ENCODE measurements around the gene TEX26.

Gene TEX26

GRCh38 chr13:30927595-30927994 is 4.9 kb upstream of the TEX26 start (continued):
- TF ChIP-seq PRDM1 (tag by site-specific recombination; IDR thresholded peaks at IDR 0.05) (no peak), ZNF280C (tag by site-specific recombination; IDR thresholded peaks at IDR 0.05) (no peak), ZSCAN4 (tag by site-specific recombination; IDR thresholded peaks at IDR 0.05) (no peak), ZNF521 (tag by site-specific recombination; IDR thresholded peaks at IDR 0.05) (no peak)
- TF ChIP-seq, protein P1, sequence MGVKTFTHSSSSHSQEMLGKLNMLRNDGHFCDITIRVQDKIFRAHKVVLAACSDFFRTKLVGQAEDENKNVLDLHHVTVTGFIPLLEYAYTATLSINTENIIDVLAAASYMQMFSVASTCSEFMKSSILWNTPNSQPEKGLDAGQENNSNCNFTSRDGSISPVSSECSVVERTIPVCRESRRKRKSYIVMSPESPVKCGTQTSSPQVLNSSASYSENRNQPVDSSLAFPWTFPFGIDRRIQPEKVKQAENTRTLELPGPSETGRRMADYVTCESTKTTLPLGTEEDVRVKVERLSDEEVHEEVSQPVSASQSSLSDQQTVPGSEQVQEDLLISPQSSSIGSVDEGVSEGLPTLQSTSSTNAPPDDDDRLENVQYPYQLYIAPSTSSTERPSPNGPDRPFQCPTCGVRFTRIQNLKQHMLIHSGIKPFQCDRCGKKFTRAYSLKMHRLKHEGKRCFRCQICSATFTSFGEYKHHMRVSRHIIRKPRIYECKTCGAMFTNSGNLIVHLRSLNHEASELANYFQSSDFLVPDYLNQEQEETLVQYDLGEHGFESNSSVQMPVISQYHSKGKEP (tag by site-specific recombination; IDR thresholded peaks at IDR 0.05) = no peak
- TF ChIP-seq, protein P2, sequence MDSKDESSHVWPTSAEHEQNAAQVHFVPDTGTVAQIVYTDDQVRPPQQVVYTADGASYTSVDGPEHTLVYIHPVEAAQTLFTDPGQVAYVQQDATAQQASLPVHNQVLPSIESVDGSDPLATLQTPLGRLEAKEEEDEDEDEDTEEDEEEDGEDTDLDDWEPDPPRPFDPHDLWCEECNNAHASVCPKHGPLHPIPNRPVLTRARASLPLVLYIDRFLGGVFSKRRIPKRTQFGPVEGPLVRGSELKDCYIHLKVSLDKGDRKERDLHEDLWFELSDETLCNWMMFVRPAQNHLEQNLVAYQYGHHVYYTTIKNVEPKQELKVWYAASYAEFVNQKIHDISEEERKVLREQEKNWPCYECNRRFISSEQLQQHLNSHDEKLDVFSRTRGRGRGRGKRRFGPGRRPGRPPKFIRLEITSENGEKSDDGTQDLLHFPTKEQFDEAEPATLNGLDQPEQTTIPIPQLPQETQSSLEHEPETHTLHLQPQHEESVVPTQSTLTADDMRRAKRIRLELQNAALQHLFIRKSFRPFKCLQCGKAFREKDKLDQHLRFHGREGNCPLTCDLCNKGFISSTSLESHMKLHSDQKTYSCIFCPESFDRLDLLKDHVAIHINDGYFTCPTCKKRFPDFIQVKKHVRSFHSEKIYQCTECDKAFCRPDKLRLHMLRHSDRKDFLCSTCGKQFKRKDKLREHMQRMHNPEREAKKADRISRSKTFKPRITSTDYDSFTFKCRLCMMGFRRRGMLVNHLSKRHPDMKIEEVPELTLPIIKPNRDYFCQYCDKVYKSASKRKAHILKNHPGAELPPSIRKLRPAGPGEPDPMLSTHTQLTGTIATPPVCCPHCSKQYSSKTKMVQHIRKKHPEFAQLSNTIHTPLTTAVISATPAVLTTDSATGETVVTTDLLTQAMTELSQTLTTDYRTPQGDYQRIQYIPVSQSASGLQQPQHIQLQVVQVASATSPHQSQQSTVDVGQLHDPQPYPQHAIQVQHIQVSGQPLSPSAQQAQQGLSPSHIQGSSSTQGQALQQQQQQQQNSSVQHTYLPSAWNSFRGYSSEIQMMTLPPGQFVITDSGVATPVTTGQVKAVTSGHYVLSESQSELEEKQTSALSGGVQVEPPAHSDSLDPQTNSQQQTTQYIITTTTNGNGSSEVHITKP (tag by site-specific recombination; IDR thresholded peaks at IDR 0.05) = no peak

GRCh38 chr13:30928978-30929377 is 3.5 kb upstream of the TEX26 start:
- Histone ChIP-seq H3K4me3 (ENCODE audit: low read depth, low read length) (no peak overlapping the region), H3K9me3 (ENCODE audit: control insufficient read depth, insufficient read depth, low read depth, low read length) (no peaks in the 10 kb centered on the region), H3K4me1 (ENCODE audit: control insufficient read depth, insufficient read depth, low read length) (no peaks in the 10 kb centered on the region), H3K27ac (ENCODE audit: extremely low read depth, low read depth, low read length) (no peak overlapping the region), H3K36me3 (ENCODE audit: control insufficient read depth in 2 of 2, insufficient read depth in 1 of 2, low read length in 2 of 2) (no peaks in the 10 kb centered on the region)
- ChIA-PET POLR2A (no interaction called here), CTCF (no interaction called here)
- TF ChIP-seq ZNF324 (tag by site-specific recombination; IDR thresholded peaks at IDR 0.05) (no peak), ZNF311 (tag by site-specific recombination; IDR thresholded peaks at IDR 0.05; ENCODE audit: borderline replicate concordance) (no peak), ZNF157 (tag by site-specific recombination; IDR thresholded peaks at IDR 0.05) (no peak), ZXDB (tag by site-specific recombination; IDR thresholded peaks at IDR 0.05) (no peak), ZNF626 (tag by site-specific recombination; IDR thresholded peaks at IDR 0.05) (no peak), ZNF560 (tag by site-specific recombination; IDR thresholded peaks at IDR 0.05; ENCODE audit: borderline replicate concordance) (no peak), ZSCAN5A (tag by site-specific recombination; IDR thresholded peaks at IDR 0.05) (no peak), HOXD13 (CRISPR knock-in tag; IDR thresholded peaks at IDR 0.05; ENCODE audit: borderline replicate concordance) (no peak), ZNF473 (tag by site-specific recombination; IDR thresholded peaks at IDR 0.05) (no peak), ZNF140 (tag by site-specific recombination; IDR thresholded peaks at IDR 0.05) (no peak), ZNF24 (tag by site-specific recombination; IDR thresholded peaks at IDR 0.05) (no peak), GLI2 (tag by site-specific recombination; IDR thresholded peaks at IDR 0.05; ENCODE audit: borderline replicate concordance, low read depth) (no peak)
- TF ChIP-seq, protein P3, sequence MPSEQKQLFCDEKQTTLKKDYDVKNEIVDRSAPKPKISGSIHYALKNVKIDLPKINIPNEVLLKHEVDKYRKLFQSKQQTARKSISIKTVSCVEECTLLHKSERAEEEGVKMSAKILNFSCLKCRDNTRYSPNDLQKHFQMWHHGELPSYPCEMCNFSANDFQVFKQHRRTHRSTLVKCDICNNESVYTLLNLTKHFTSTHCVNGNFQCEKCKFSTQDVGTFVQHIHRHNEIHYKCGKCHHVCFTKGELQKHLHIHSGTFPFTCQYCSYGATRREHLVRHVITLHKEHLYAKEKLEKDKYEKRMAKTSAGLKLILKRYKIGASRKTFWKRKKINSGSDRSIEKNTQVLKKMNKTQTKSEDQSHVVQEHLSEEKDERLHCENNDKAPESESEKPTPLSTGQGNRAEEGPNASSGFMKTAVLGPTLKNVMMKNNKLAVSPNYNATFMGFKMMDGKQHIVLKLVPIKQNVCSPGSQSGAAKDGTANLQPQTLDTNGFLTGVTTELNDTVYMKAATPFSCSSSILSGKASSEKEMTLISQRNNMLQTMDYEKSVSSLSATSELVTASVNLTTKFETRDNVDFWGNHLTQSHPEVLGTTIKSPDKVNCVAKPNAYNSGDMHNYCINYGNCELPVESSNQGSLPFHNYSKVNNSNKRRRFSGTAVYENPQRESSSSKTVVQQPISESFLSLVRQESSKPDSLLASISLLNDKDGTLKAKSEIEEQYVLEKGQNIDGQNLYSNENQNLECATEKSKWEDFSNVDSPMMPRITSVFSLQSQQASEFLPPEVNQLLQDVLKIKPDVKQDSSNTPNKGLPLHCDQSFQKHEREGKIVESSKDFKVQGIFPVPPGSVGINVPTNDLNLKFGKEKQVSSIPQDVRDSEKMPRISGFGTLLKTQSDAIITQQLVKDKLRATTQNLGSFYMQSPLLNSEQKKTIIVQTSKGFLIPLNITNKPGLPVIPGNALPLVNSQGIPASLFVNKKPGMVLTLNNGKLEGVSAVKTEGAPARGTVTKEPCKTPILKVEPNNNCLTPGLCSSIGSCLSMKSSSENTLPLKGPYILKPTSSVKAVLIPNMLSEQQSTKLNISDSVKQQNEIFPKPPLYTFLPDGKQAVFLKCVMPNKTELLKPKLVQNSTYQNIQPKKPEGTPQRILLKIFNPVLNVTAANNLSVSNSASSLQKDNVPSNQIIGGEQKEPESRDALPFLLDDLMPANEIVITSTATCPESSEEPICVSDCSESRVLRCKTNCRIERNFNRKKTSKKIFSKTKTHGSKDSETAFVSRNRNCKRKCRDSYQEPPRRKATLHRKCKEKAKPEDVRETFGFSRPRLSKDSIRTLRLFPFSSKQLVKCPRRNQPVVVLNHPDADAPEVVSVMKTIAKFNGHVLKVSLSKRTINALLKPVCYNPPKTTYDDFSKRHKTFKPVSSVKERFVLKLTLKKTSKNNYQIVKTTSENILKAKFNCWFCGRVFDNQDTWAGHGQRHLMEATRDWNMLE (tag by site-specific recombination; conservative IDR thresholded peaks at IDR 0.05; ENCODE audit: low read depth) = no peak
